ENCODE measurements around the gene WDR33.

The WDR33 gene

DNA sequence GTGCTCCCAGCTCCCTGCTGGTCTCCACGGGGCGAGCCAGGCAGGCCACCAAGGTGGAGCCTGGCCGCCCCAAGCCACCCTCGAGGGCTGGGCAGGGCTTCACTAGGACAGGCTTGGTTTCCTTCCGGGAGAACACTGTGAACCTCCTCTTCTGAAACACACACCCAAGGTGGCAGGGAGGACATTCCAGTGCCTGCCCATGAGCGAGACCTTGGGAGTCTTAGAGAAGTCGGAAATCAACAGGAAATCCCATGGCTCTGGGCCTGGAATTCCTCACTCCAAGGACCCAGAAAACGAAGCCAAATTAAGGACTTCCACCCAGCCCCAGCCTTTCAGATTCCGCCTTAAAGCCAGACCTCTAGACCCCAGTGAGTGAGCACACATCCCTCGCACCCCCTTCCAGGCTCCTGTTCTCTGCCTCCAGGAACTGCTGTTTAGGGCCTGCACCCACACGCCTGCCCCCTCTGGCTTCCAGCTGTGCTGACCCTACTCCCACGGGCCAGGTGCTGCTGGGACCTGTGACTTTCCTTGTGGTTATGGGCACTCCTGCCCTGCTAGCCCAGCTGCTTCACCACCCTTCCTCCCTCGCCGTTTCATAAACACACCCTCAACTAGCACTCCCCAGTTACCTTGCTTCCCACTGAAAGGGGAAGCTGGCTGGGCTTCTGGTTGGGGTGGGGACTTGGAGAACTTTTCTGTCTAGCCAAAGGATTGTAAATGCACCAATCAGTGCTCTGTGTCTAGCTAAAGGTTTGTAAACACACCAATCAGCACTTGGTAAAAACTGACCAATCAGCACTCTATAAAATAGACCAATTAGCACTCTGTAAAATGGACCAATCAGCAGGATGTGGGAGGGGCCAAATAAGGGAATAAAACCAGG, 151.3 kb downstream of the WDR33 start:
- H3K27me3 ChIP-seq (ENCODE audit: insufficient read depth, low read depth), result no peaks in the 10 kb centered on the region
- no peaks in the 10 kb centered on the region for H4K20me1 ChIP-seq (ENCODE audit: insufficient read depth)
- H3K9ac ChIP-seq, result no peak overlapping the region
- H3K27ac ChIP-seq, result no peak overlapping the region
- H3K36me3 ChIP-seq (ENCODE audit: insufficient read depth), result no peaks in the 10 kb centered on the region
- TF ChIP-seq, protein P1, sequence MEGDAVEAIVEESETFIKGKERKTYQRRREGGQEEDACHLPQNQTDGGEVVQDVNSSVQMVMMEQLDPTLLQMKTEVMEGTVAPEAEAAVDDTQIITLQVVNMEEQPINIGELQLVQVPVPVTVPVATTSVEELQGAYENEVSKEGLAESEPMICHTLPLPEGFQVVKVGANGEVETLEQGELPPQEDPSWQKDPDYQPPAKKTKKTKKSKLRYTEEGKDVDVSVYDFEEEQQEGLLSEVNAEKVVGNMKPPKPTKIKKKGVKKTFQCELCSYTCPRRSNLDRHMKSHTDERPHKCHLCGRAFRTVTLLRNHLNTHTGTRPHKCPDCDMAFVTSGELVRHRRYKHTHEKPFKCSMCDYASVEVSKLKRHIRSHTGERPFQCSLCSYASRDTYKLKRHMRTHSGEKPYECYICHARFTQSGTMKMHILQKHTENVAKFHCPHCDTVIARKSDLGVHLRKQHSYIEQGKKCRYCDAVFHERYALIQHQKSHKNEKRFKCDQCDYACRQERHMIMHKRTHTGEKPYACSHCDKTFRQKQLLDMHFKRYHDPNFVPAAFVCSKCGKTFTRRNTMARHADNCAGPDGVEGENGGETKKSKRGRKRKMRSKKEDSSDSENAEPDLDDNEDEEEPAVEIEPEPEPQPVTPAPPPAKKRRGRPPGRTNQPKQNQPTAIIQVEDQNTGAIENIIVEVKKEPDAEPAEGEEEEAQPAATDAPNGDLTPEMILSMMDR (conservative IDR thresholded peaks at IDR 0.05; ENCODE audit: low read depth, low read length), result no peak
- no peaks in the 10 kb centered on the region for H3K4me1 ChIP-seq (ENCODE audit: low read depth, poor library complexity, severe bottlenecking)
- H3K79me2 ChIP-seq (ENCODE audit: insufficient read depth, low read depth), result no peaks in the 10 kb centered on the region
- H2AFZ ChIP-seq (ENCODE audit: low read depth), result no peak overlapping the region
- no peak overlapping the region for H3K4me2 ChIP-seq
- H3K4me3 ChIP-seq (IDR thresholded peaks at IDR 0.05; ENCODE audit: insufficient read depth, low read depth, low read length), result no peak overlapping the region

- Histone ChIP-seq H3K79me2 (ENCODE audit: insufficient read depth, low read depth) (no peaks in the 10 kb centered on the region), H3K27ac (no peak overlapping the region), H3K36me3 (ENCODE audit: insufficient read depth) (no peaks in the 10 kb centered on the region), H3K4me2 (no peak overlapping the region), H3K9ac (no peak overlapping the region), H3K4me3 (IDR thresholded peaks at IDR 0.05; ENCODE audit: insufficient read depth, low read depth, low read length) (no peak overlapping the region), H4K20me1 (ENCODE audit: insufficient read depth) (no peaks in the 10 kb centered on the region), H3K4me1 (ENCODE audit: low read depth, poor library complexity, severe bottlenecking) (no peaks in the 10 kb centered on the region), H2AFZ (ENCODE audit: low read depth) (no peak overlapping the region), H3K27me3 (ENCODE audit: insufficient read depth, low read depth) (no peaks in the 10 kb centered on the region)
- TF ChIP-seq, protein P1 (conservative IDR thresholded peaks at IDR 0.05; ENCODE audit: low read depth, low read length), result no peak
Observed at GRCh38 chr2:127658641-127659407, 152.1 kb downstream of the WDR33 start.

- Histone ChIP-seq H3K4me2 (no peak overlapping the region), H3K4me1 (ENCODE audit: low read depth, poor library complexity, severe bottlenecking) (no peaks in the 10 kb centered on the region), H3K27ac (no peak overlapping the region), H3K4me3 (IDR thresholded peaks at IDR 0.05; ENCODE audit: insufficient read depth, low read depth, low read length) (no peak overlapping the region), H3K9ac (no peak overlapping the region), H3K36me3 (ENCODE audit: insufficient read depth) (no peaks in the 10 kb centered on the region), H3K79me2 (ENCODE audit: insufficient read depth, low read depth) (no peaks in the 10 kb centered on the region), H3K27me3 (ENCODE audit: insufficient read depth, low read depth) (no peaks in the 10 kb centered on the region), H4K20me1 (ENCODE audit: insufficient read depth) (no peaks in the 10 kb centered on the region), H2AFZ (ENCODE audit: low read depth) (no peak overlapping the region)
- TF ChIP-seq, protein P1 (conservative IDR thresholded peaks at IDR 0.05; ENCODE audit: low read depth, low read length), result no peak
Observed at GRCh38 chr2:127658146-127658545, 152.8 kb downstream of the WDR33 start.

DNA sequence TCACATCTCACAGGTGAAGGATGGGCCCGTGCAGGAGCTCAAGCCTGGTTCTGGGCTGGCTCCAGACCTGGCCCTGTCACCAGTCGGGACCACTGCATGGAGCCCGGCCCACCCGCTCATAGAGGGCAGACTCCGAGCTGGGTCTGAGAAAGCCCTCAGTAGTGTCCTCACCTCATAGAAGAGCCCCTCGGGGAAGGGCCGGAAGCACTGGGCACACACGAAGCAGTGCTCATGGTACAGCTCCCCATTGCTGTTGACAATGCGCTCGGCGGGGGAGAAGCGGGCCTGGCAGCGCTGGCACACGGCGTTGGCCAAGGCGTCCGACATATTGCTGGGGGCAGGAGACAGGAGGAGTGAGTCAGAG, 153.8 kb downstream of the WDR33 start:
- TF ChIP-seq, protein P1 (conservative IDR thresholded peaks at IDR 0.05; ENCODE audit: low read depth, low read length), result no peak
- H2AFZ ChIP-seq (ENCODE audit: low read depth), result no peak overlapping the region
- no peaks in the 10 kb centered on the region for H3K27me3 ChIP-seq (ENCODE audit: insufficient read depth, low read depth)
- H3K9ac ChIP-seq, result no peak overlapping the region
- H3K36me3 ChIP-seq (ENCODE audit: insufficient read depth), result no peaks in the 10 kb centered on the region
- no peak overlapping the region for H3K27ac ChIP-seq
- no peaks in the 10 kb centered on the region for H3K79me2 ChIP-seq (ENCODE audit: insufficient read depth, low read depth)
- no peaks in the 10 kb centered on the region for H4K20me1 ChIP-seq (ENCODE audit: insufficient read depth)
- no peak overlapping the region for H3K4me2 ChIP-seq
- H3K4me1 ChIP-seq (ENCODE audit: low read depth, poor library complexity, severe bottlenecking), result no peaks in the 10 kb centered on the region
- H3K4me3 ChIP-seq (IDR thresholded peaks at IDR 0.05; ENCODE audit: insufficient read depth, low read depth, low read length), result no peak overlapping the region
